ENCODE results near the gene IRS2. TPM values are rescaled to one million over a fixed set of nuclear protein-coding genes. Genes with fewer than 3 reads are reported as not detected.

Gene IRS2
- total RNA-seq, 2 experiments from 2014 or later: 0.63 to 2.7 TPM

GRCh38 chr13:109821103-109821502, 34.7 kb upstream of the IRS2 start:
- no peaks in the 10 kb centered on the region for H3K4me1 ChIP-seq (ENCODE audit: insufficient read depth, low read length, poor library complexity, severe bottlenecking)
- DNase-seq (ENCODE audit: low spot score): no peak

GRCh38 chr13:109819874-109820273, 33.5 kb upstream of the IRS2 start:
- CTCF ChIA-PET (ENCODE audit: unreplicated experiment): interaction anchor here (0.6 kb wide), 1 partner anchor 273 kb away, joined by 3 read pairs; no protein-coding TSS in a partner anchor
- Histone ChIP-seq H3K36me3 (ENCODE audit: insufficient read depth, low read length) (no peaks in the 10 kb centered on the region), H3K4me2 (ENCODE audit: low read length) (no peak overlapping the region), H4K20me1 (ENCODE audit: insufficient read depth, low read length) (no peaks in the 10 kb centered on the region), H2AFZ (ENCODE audit: low read length) (no peak overlapping the region), H3K4me1 (ENCODE audit: insufficient read depth, low read length, poor library complexity, severe bottlenecking) (no peaks in the 10 kb centered on the region), H3K79me2 (ENCODE audit: insufficient read depth, low read depth, low read length) (no peaks in the 10 kb centered on the region), H3K9me2 (ENCODE audit: insufficient read depth, low read length) (no peaks in the 10 kb centered on the region), H3K27ac (ENCODE audit: low read depth, low read length, poor library complexity, severe bottlenecking) (no peak overlapping the region), H3K9me3 (ENCODE audit: low read length) (no peaks in the 10 kb centered on the region), H3K4me3 (ENCODE audit: low read depth, low read length, poor library complexity, severe bottlenecking) (no peak overlapping the region)
- TF ChIP-seq CTCF (conservative IDR thresholded peaks at IDR 0.05; ENCODE audit: low read length): no peak
- TF ChIP-seq EZH2phosphoT487 (IDR thresholded peaks at IDR 0.05; ENCODE audit: borderline replicate concordance, low read depth, low read length): no peak
- DNase-seq (ENCODE audit: low spot score): no peak
- POLR2A ChIA-PET: no interaction called here
- no TSS peak for BruUV-seq (replicated peaks)
- intact Hi-C loops (cut with micrococcal nuclease; ENCODE audit: unreplicated experiment): no loop called here

More at GRCh38 chr13:109821103-109821502, 34.7 kb upstream of the IRS2 start:
- no TSS peak for BruUV-seq (replicated peaks)
- intact Hi-C loops (cut with micrococcal nuclease; ENCODE audit: unreplicated experiment): no loop called here
- Histone ChIP-seq H2AFZ (ENCODE audit: low read length) (no peak overlapping the region), H4K20me1 (ENCODE audit: insufficient read depth, low read length) (no peaks in the 10 kb centered on the region), H3K4me2 (ENCODE audit: low read length) (no peak overlapping the region), H3K4me3 (ENCODE audit: low read depth, low read length, poor library complexity, severe bottlenecking) (no peak overlapping the region), H3K36me3 (ENCODE audit: insufficient read depth, low read length) (no peaks in the 10 kb centered on the region), H3K79me2 (ENCODE audit: insufficient read depth, low read depth, low read length) (no peaks in the 10 kb centered on the region), H3K9me3 (ENCODE audit: low read length) (no peaks in the 10 kb centered on the region), H3K9me2 (ENCODE audit: insufficient read depth, low read length) (no peaks in the 10 kb centered on the region), H3K27ac (ENCODE audit: low read depth, low read length, poor library complexity, severe bottlenecking) (no peak overlapping the region)
- ChIA-PET POLR2A (no interaction called here), CTCF (ENCODE audit: unreplicated experiment) (no interaction called here)
- TF ChIP-seq CTCF (conservative IDR thresholded peaks at IDR 0.05; ENCODE audit: low read length): no peak
- no peak for TF ChIP-seq EZH2phosphoT487 (IDR thresholded peaks at IDR 0.05; ENCODE audit: borderline replicate concordance, low read depth, low read length)

- H3K36me3 ChIP-seq (ENCODE audit: insufficient read depth, low read length): no peaks in the 10 kb centered on the region
- no peaks in the 10 kb centered on the region for H3K9me2 ChIP-seq (ENCODE audit: insufficient read depth, low read length)
- intact Hi-C loops (cut with micrococcal nuclease; ENCODE audit: unreplicated experiment): no loop called here
- no peaks in the 10 kb centered on the region for H3K9me3 ChIP-seq (ENCODE audit: low read length)
- no peak overlapping the region for H3K27ac ChIP-seq (ENCODE audit: low read depth, low read length, poor library complexity, severe bottlenecking)
- CTCF ChIA-PET (ENCODE audit: unreplicated experiment): no interaction called here
- no peak overlapping the region for H3K4me3 ChIP-seq (ENCODE audit: low read depth, low read length, poor library complexity, severe bottlenecking)
- no peaks in the 10 kb centered on the region for H3K4me1 ChIP-seq (ENCODE audit: insufficient read depth, low read length, poor library complexity, severe bottlenecking)
- H4K20me1 ChIP-seq (ENCODE audit: insufficient read depth, low read length): no peaks in the 10 kb centered on the region
- BruUV-seq (replicated peaks): no TSS peak
- TF ChIP-seq CTCF (conservative IDR thresholded peaks at IDR 0.05; ENCODE audit: low read length) (no peak), EZH2phosphoT487 (IDR thresholded peaks at IDR 0.05; ENCODE audit: borderline replicate concordance, low read depth, low read length) (no peak)
- DNase-seq (ENCODE audit: low spot score): no peak
- no peak overlapping the region for H2AFZ ChIP-seq (ENCODE audit: low read length)
- no peaks in the 10 kb centered on the region for H3K79me2 ChIP-seq (ENCODE audit: insufficient read depth, low read depth, low read length)
- no peak overlapping the region for H3K4me2 ChIP-seq (ENCODE audit: low read length)
- POLR2A ChIA-PET: no interaction called here
Measured at GRCh38 chr13:109818886-109819285, 32.5 kb upstream of the IRS2 start.

All from OCI-LY7 (cell line).